K562 (cell line): ENCODE results near the gene ZNF22. TPM values are rescaled to one million over a fixed set of nuclear protein-coding genes. Genes with fewer than 3 reads are reported as not detected.

Source experiments
- ATF3 ChIP-seq, 2 experiments: fragments of 450-650 bp in 1 of 2; sonication (generic) in 1 of 2; formaldehyde crosslinking in 1 of 2; IDR thresholded peaks in 1 of 2; conservative IDR thresholded peaks in 1 of 2; 2 replicates each; pipeline versions ENCODE4 v1.6.1 to v1.8.1; 2016 to 2023; ENCODE audit warnings: mild to moderate bottlenecking in 2 of 2, moderate library complexity in 2 of 2, inconsistent platforms in 1 of 2, missing genetic modification reagents in 1 of 2
- CBX1 ChIP-seq: sonication (generic); IDR thresholded peaks from 2 replicates; pipeline ENCODE4 v1.6.1; 2016; ENCODE audit warnings: antibody characterized with exemption, low read depth, mild to moderate bottlenecking
- CHD2 ChIP-seq: IDR thresholded peaks from 2 replicates; pipeline ENCODE4 v1.6.1; 2011; ENCODE audit warnings: low read depth, low read length
- CREBBP ChIP-seq: IDR thresholded peaks from one replicate; pipeline ENCODE4 v1.6.1; 2012; ENCODE audit warnings: low read depth, mild to moderate bottlenecking, control low read depth, inconsistent platforms, low read length
- CTCF ChIP-seq, 3 experiments: IDR thresholded peaks in 2 of 3; conservative IDR thresholded peaks in 1 of 3; 2 replicates each; pipeline ENCODE4 v1.5.1; 2011 to 2012; ENCODE audit warnings: low read length in 3 of 3, mild to moderate bottlenecking in 3 of 3, control low read depth in 2 of 3, improper control_type of control experiment in 1 of 3, inconsistent platforms in 1 of 3, low read depth in 1 of 3, mixed read lengths in 1 of 3, moderate library complexity in 1 of 3; ENCODE audit not compliant: insufficient read depth in 2 of 3
- CUX1 ChIP-seq: fragments of 200-800 bp; sonication (Bioruptor generic); IDR thresholded peaks from 2 replicates; pipeline ENCODE4 v1.6.1; 2016; ENCODE audit warnings: missing genetic modification characterization, missing compliant biosample characterization
- FIP1L1 ChIP-seq: fragments of 200-400 bp; formaldehyde crosslinking; IDR thresholded peaks from 2 replicates; pipeline ENCODE4 v1.6.1; 2018; ENCODE audit warnings: mild to moderate bottlenecking, low read depth, low read length; ENCODE audit not compliant: poor library complexity, severe bottlenecking
- MTA3 ChIP-seq: fragments of 450-650 bp; formaldehyde crosslinking; IDR thresholded peaks from 2 replicates; pipeline ENCODE4 v1.6.1; 2017; ENCODE audit warnings: mild to moderate bottlenecking, borderline replicate concordance
- MYBL2 ChIP-seq, 2 experiments: fragments of 450-650 bp in 1 of 2; sonication (generic) in 1 of 2; formaldehyde crosslinking in 1 of 2; IDR thresholded peaks; 2 replicates each; pipeline versions ENCODE4 v1.6.1 to v1.8.1; 2017 to 2022; ENCODE audit warnings: borderline replicate concordance in 1 of 2, inconsistent platforms in 1 of 2, low read depth in 1 of 2, mild to moderate bottlenecking in 1 of 2, missing genetic modification reagents in 1 of 2, moderate library complexity in 1 of 2
- SMAD4 ChIP-seq: fragments of 250-450 bp; sonication (Bioruptor Pico); conservative IDR thresholded peaks from 2 replicates; pipeline ENCODE4 v1.8.0; 2021; ENCODE audit warnings: inconsistent platforms, mild to moderate bottlenecking, moderate library complexity
- TAF1 ChIP-seq: IDR thresholded peaks from 2 replicates; pipeline ENCODE4 v1.6.1; 2011; ENCODE audit warnings: mild to moderate bottlenecking, low read length, moderate library complexity; ENCODE audit not compliant: insufficient read depth, control insufficient read depth, severe bottlenecking; ENCODE audit errors: extremely low read depth
- TBL1XR1 ChIP-seq, 2 experiments: IDR thresholded peaks; 2 replicates each; pipeline ENCODE4 v1.6.1; 2012; ENCODE audit warnings: improper control_type of control experiment in 2 of 2, low read length in 2 of 2, mild to moderate bottlenecking in 1 of 2
- TSC22D4 ChIP-seq: fragments of 450-650 bp; IDR thresholded peaks from 2 replicates; pipeline ENCODE4 v1.6.1; 2016; ENCODE audit warnings: missing genetic modification characterization, missing biosample characterization, control low read depth
- YBX1 ChIP-seq: fragments of 450-650 bp; IDR thresholded peaks from 2 replicates; pipeline ENCODE4 v1.7.1; 2016; ENCODE audit warnings: mild to moderate bottlenecking
- ZNF224 ChIP-seq: sonication (generic); formaldehyde crosslinking; IDR thresholded peaks from 2 replicates; pipeline ENCODE4 v1.8.0; 2022; ENCODE audit warnings: mild to moderate bottlenecking, missing genetic modification reagents
- ZNF24 ChIP-seq: fragments of 450-650 bp; IDR thresholded peaks from 2 replicates; pipeline ENCODE4 v1.6.1; 2016
- ZNF77 ChIP-seq: fragments of 250-450 bp; sonication (Bioruptor Pico); IDR thresholded peaks from 2 replicates; pipeline ENCODE4 v1.5.0; 2020
- polyA plus RNA-seq, 8 experiments: library from polyadenylated mRNA; depleted of rRNA in 4 of 8; stranded (reverse) in 5 of 8; unstranded in 3 of 8; fragments of >200 nt; fragmentation: Nextera tagmentation in 2 of 8; fragmentation: Illumina TruSeq in 1 of 8; extraction: Ambion mirVana in 2 of 8; extraction: Trizol in 1 of 8; gene quantifications; 2 replicates each; pipeline versions ENCODE4 v1.2.1 to v1.2.3, GENCODE V29; 2011 to 2014; ENCODE audit warnings: inconsistent platforms in 1 of 8, missing spikeins in 1 of 8
- total RNA-seq, 7 experiments: library from RNA; depleted of rRNA in 6 of 7; stranded (reverse); fragments of >200 nt in 6 of 7; fragmentation: Illumina TruSeq in 2 of 7; extraction: Trizol in 2 of 7; gene quantifications; 2 replicates each; pipeline versions ENCODE4 v1.2.1 to v1.2.3, GENCODE V29; 2011 to 2021; ENCODE audit warnings: low replicate concordance in 1 of 7
- TF ChIP-seq, protein P1 (sequence below): fragments of 250-450 bp; sonication (Bioruptor Pico); IDR thresholded peaks from 2 replicates; pipeline ENCODE4 v1.6.1; 2021; ENCODE audit warnings: mild to moderate bottlenecking

The ZNF22 gene
- total and polyA plus RNA-seq, 9 of the 15 experiments (the other 6 are each of a cell fraction or from before 2014, with no cell fraction given), result 36.2 to 98.7 (median 51.2) TPM

DNA sequence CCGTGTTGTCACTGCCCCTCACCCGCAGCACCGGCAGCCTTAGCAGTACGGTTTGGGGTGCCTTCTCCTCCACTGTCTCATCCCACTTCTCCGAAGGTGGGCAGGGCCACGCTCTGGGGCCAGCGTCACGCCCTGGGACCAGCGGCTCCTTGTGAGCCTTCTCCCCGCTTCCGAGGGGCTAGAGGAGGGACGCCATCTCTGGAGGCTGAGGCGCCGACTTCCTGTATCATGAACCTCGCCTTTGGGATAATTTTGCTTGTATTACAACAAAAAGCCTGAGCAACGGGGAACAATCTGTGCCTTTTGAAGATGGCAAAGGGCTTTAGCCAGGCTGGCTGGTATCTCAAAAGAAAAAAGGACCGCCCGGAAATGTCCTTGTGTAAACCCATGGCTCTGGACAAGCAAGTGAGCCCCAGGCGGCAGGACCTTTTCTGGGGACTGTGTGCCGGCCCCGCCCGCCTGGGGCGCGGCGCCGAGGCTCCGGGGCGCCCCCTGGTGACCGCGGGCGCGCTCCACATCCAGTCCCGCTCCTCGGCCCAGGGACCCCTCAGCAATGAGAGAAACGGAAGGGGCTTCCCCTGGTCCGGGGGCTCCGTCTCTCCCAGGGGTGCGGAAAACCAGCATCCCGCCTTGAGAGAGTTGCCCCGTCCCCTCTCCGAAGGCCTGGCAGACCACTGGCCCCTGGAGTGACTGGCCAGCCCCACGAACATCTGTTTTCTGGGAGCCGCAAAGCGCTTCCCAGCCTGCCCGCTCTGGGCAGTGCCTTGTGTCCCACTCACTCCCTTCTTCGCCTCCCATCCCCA is 25.9 kb upstream of the ZNF22 start (continued):
- TF ChIP-seq CUX1 (no peak), ATF3 (IDR thresholded peaks at IDR 0.05) (no peak), ATF3 (CRISPR knock-in tag; conservative IDR thresholded peaks at IDR 0.05) (no peak), TBL1XR1 (IDR thresholded peaks at IDR 0.05; ENCODE audit: low read length in 2 of 2) (no peak), CREBBP (no peak), TAF1 (peak; percentile 65), ZNF77 (CRISPR knock-in tag) (no peak), CHD2 (no peak), YBX1 (no peak), ZNF24 (no peak), FIP1L1 (peak; percentile 38), MYBL2 (IDR thresholded peaks at IDR 0.05; ENCODE audit: low read depth) (no peak), MYBL2 (CRISPR knock-in tag; IDR thresholded peaks at IDR 0.05; ENCODE audit: borderline replicate concordance) (no peak), TSC22D4 (no peak), CBX1 (0 out of 2 replicates have a peak, but pooled peaks have one; percentile 51), MTA3 (0 out of 2 replicates have a peak, but pooled peaks have one; percentile 30), SMAD4 (CRISPR knock-in tag) (peak; percentile 81), CTCF (IDR thresholded peaks at IDR 0.05 in 2 of 3, conservative IDR thresholded peaks at IDR 0.05 in 1 of 3; ENCODE audit: insufficient read depth in 2 of 3, low read depth in 1 of 3, low read length in 3 of 3) (peak; percentile 94 to 98 (median 97)), ZNF224 (CRISPR knock-in tag) (no peak)
- TF ChIP-seq, protein P1, sequence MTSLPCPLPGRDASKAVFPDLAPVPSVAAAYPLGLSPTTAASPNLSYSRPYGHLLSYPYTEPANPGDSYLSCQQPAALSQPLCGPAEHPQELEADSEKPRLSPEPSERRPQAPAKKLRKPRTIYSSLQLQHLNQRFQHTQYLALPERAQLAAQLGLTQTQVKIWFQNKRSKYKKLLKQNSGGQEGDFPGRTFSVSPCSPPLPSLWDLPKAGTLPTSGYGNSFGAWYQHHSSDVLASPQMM (CRISPR knock-in tag), result no peak
